NCI-H2196 (cell line): Measurements from ENCODE around the gene DEDD2.

Experiments used
- DNase-seq: peaks from one replicate; lab custom pipeline; 2025; ENCODE audit not compliant: unreplicated experiment; lab: John Stamatoyannopoulos, UW

DEDD2 gene

GRCh38 chr19:42249149-42249750 is 31.8 kb upstream of the DEDD2 start:
- DNase-seq = no peak

GRCh38 chr19:42248270-42249148 is 31.0 kb upstream of the DEDD2 start:
- no peak for DNase-seq

GRCh38 chr19:42247640-42248199 is 30.2 kb upstream of the DEDD2 start:
- DNase-seq = no peak

- DNase-seq = no peak
Observed at GRCh38 chr19:42246922-42247639, 29.6 kb upstream of the DEDD2 start.

GRCh38 chr19:42246143-42246921 is 28.9 kb upstream of the DEDD2 start:
- DNase-seq = peak; percentile 36

GRCh38 chr19:42245231-42245630 is 27.8 kb upstream of the DEDD2 start:
- DNase-seq = no peak

GRCh38 chr19:42244347-42245220 is 27.1 kb upstream of the DEDD2 start:
- peak; percentile 94 for DNase-seq

- peak; percentile 100 for DNase-seq
Observed at GRCh38 chr19:42242512-42243409, 25.3 kb upstream of the DEDD2 start, which contains the start of gene GSK3A. TSS of gene GSK3A (minus strand) at chr19:42242602. CDS start at chr19:42242465, 137 bp downstream.

GRCh38 chr19:42242069-42242511 is 24.6 kb upstream of the DEDD2 start:
- DNase-seq = no peak

- DNase-seq = no peak
Observed at GRCh38 chr19:42241279-42241678, 23.8 kb upstream of the DEDD2 start.

- DNase-seq = no peak
Observed at GRCh38 chr19:42239544-42240220, 22.2 kb upstream of the DEDD2 start.

GRCh38 chr19:42235181-42235580 is 17.7 kb upstream of the DEDD2 start:
- DNase-seq = no peak

- no peak for DNase-seq
Observed at GRCh38 chr19:42234364-42234763, 16.9 kb upstream of the DEDD2 start.

GRCh38 chr19:42233678-42234292 is 16.3 kb upstream of the DEDD2 start:
- DNase-seq = no peak

GRCh38 chr19:42233106-42233505 is 15.6 kb upstream of the DEDD2 start:
- DNase-seq = peak; percentile 20

- DNase-seq = no peak
Observed at GRCh38 chr19:42232435-42232834, 15.0 kb upstream of the DEDD2 start.

GRCh38 chr19:42230571-42230970 is 13.1 kb upstream of the DEDD2 start:
- DNase-seq = no peak
